Measurements from ENCODE around the gene PRELID1.

Gene PRELID1

DNA sequence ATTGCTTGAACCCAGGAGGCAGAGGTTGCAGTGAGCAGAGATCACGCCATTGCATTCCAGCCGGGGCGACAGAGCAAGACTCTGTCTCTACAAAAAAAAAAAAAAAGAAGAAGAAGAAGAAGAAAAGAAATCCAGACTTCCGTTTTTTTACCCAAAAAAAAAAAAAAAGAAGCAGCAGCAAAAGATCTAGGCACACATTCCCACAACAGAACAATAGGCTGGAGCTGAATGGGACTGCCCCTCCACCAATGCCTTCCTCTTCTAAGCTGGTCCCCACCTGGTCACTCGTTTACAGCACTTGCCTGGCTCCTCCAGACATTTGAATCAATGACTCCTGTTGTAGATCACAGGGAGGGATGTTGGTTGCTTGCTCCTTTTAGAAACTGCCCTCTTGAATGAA, 49.5 kb downstream of the PRELID1 start:
- no peak for DNase-seq (ENCODE audit: low read depth)
- no peak overlapping the region for H3K4me3 ChIP-seq (replicated peaks; ENCODE audit: low read depth, low read length)

DNA sequence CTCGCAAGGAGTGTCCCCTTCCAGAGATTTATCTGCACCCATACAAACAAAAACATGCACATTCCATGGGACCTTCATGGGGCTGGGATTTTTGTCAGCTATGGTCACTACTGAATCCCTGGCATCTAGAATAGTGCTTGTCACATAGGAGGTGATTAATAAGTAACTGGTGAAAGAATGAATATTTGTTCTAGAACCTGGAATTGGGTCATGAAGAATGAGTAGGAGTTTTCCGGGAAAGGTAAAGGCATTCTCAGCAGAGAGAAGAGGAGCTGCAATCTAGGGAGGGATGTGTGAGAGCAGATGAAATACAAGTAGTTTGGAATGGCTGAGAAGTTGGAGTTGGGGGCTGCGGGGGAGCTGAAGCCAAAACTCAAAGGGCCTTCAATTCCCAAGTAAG, 50.7 kb downstream of the PRELID1 start:
- TF ChIP-seq, protein P1, sequence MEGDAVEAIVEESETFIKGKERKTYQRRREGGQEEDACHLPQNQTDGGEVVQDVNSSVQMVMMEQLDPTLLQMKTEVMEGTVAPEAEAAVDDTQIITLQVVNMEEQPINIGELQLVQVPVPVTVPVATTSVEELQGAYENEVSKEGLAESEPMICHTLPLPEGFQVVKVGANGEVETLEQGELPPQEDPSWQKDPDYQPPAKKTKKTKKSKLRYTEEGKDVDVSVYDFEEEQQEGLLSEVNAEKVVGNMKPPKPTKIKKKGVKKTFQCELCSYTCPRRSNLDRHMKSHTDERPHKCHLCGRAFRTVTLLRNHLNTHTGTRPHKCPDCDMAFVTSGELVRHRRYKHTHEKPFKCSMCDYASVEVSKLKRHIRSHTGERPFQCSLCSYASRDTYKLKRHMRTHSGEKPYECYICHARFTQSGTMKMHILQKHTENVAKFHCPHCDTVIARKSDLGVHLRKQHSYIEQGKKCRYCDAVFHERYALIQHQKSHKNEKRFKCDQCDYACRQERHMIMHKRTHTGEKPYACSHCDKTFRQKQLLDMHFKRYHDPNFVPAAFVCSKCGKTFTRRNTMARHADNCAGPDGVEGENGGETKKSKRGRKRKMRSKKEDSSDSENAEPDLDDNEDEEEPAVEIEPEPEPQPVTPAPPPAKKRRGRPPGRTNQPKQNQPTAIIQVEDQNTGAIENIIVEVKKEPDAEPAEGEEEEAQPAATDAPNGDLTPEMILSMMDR (IDR thresholded peaks at IDR 0.05; ENCODE audit: low read length, missing control alignments), result no peak
- DNase-seq (ENCODE audit: low read depth), result no peak
- no peak overlapping the region for H3K4me3 ChIP-seq (replicated peaks; ENCODE audit: low read depth, low read length)

More for the DNA sequence above, 49.5 kb downstream of the PRELID1 start:
- TF ChIP-seq, protein P1 (IDR thresholded peaks at IDR 0.05; ENCODE audit: low read length, missing control alignments), result no peak

DNA sequence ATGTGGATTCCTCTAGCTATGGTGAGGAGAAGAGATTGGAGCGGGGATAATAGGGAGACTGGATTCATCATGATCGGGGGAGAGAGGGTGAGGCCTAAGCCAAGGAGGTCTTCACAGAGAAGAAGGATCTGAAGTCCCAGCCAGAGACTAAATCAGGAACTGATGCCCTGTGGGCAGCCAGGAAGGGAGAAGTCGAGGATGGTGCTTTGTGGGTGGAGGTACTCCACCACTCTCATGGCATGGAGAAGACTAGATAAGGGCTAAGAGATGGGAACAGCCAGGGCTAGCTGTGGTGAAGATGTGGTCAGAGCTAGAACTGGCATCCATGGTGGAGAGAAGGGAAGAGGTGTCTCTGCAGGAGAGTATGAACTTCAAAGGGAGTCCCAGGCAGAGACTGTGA, 51.1 kb downstream of the PRELID1 start:
- DNase-seq (ENCODE audit: low read depth), result no peak
- H3K4me3 ChIP-seq (replicated peaks; ENCODE audit: low read depth, low read length), result no peak overlapping the region
- TF ChIP-seq, protein P1 (IDR thresholded peaks at IDR 0.05; ENCODE audit: low read length, missing control alignments), result no peak

DNA sequence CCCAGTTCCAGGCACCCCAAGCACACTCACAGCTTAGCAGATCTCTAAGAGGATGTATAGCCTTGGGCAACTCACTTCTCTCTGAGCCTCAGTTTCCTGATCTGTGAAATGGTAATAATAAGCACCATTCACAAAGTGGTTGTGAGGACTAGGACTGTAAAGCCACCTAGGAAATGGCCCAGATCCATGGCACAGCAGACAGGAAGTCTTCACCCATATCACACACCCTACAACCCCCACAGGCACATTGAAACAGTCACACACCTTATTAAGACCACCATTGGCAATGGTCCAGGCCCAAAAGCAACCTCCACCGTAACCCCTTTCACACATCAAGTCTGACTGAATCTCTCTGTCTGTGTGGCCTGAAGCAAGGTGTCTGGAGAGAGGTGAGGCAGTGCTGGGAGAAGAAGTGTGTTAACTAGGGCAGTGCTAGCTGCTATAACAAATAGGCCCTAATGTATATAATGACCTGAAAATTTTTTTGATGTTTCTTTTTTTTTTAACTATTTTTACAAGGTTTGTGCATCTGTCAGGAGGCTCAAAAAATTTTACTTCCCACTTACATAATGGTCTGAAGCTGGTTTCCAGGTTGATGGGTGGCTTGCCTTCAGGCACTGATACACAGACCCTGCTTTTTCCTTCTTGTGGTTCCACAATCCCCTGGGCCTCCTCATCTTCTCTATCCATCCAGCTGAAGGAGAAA, 51.7 kb downstream of the PRELID1 start:
- DNase-seq (ENCODE audit: low read depth), result no peak
- TF ChIP-seq, protein P1 (IDR thresholded peaks at IDR 0.05; ENCODE audit: low read length, missing control alignments), result no peak
- no peak overlapping the region for H3K4me3 ChIP-seq (replicated peaks; ENCODE audit: low read depth, low read length)

DNA sequence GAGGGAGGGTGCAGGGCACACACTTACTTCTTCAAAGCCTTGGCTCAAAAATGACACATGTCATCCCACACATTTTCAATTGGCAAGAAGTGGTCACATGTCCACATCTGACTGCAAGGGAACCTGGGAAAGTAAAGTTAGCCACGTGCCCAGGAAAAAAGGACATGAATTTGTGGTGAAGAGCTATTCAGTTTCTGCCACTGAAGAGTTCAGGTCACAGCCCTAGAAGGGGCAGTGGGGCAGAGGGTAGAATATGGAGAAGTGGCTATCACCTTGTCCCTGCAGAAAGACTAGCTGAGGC, 52.2 kb downstream of the PRELID1 start:
- no peak for DNase-seq (ENCODE audit: low read depth)
- TF ChIP-seq, protein P1 (IDR thresholded peaks at IDR 0.05; ENCODE audit: low read length, missing control alignments), result no peak
- H3K4me3 ChIP-seq (replicated peaks; ENCODE audit: low read depth, low read length), result no peak overlapping the region

Data from fibroblast of pulmonary artery (primary cell).